Parathyroid adenoma (tissue), 2 donors: ENCODE data around the gene FILIP1.
A peak's percentile ranks its signal among the peaks of the same experiment; 100 is the strongest.

Source experiments
- H2AFZ ChIP-seq: fragments of 300-600 bp; sonication (generic); one replicate; pipeline ENCODE4 v1.7.0; 2017; ENCODE audit warnings: antibody characterized with exemption, mild to moderate bottlenecking
- H3K27ac ChIP-seq: fragments of 300-600 bp; sonication (generic); one replicate; pipeline ENCODE4 v1.7.0; 2017
- H3K27me3 ChIP-seq: fragments of 300-600 bp; sonication (generic); one replicate; pipeline ENCODE4 v1.7.0; 2017; ENCODE audit warnings: low read length; ENCODE audit not compliant: control insufficient read depth, insufficient read depth
- H3K36me3 ChIP-seq: fragments of 300-600 bp; sonication (generic); one replicate; pipeline ENCODE4 v1.7.0; 2017; ENCODE audit warnings: low read length; ENCODE audit not compliant: control insufficient read depth, insufficient read depth
- H3K4me1 ChIP-seq: fragments of 300-600 bp; sonication (generic); one replicate; pipeline ENCODE4 v1.7.0; 2017; ENCODE audit warnings: control low read depth
- H3K4me2 ChIP-seq: fragments of 300-600 bp; sonication (generic); one replicate; pipeline ENCODE4 v1.7.0; 2017; ENCODE audit warnings: low read length
- H3K4me3 ChIP-seq: fragments of 300-600 bp; sonication (generic); one replicate; pipeline ENCODE4 v1.7.0; 2017; ENCODE audit warnings: low read depth, low read length
- H3K79me2 ChIP-seq: fragments of 300-600 bp; sonication (generic); one replicate; pipeline ENCODE4 v1.7.0; 2017; ENCODE audit warnings: control low read depth
- H3K9ac ChIP-seq: fragments of 300-600 bp; sonication (generic); one replicate; pipeline ENCODE4 v1.7.0; 2017; ENCODE audit warnings: mild to moderate bottlenecking
- H3K9me3 ChIP-seq: fragments of 300-600 bp; sonication (generic); one replicate; pipeline ENCODE4 v1.7.0; 2017; ENCODE audit warnings: low read length; ENCODE audit not compliant: control insufficient read depth
- TF ChIP-seq, protein P1 (sequence below): fragments of 300-600 bp; sonication (generic); IDR thresholded peaks from one replicate; pipeline ENCODE4 v1.7.0; 2017; ENCODE audit warnings: antibody characterized with exemption, mild to moderate bottlenecking
- donor health status: primary hyperparathyroidism.

The FILIP1 gene

GRCh38 chr6:75272145-75272840, 221.3 kb downstream of the FILIP1 start:
- H3K9me3 ChIP-seq = no peaks in the 10 kb centered on the region
- H3K27me3 ChIP-seq = no peaks in the 10 kb centered on the region
- peaks cover 27% of the 10 kb centered on the region for H3K4me1 ChIP-seq
- TF ChIP-seq, protein P1, sequence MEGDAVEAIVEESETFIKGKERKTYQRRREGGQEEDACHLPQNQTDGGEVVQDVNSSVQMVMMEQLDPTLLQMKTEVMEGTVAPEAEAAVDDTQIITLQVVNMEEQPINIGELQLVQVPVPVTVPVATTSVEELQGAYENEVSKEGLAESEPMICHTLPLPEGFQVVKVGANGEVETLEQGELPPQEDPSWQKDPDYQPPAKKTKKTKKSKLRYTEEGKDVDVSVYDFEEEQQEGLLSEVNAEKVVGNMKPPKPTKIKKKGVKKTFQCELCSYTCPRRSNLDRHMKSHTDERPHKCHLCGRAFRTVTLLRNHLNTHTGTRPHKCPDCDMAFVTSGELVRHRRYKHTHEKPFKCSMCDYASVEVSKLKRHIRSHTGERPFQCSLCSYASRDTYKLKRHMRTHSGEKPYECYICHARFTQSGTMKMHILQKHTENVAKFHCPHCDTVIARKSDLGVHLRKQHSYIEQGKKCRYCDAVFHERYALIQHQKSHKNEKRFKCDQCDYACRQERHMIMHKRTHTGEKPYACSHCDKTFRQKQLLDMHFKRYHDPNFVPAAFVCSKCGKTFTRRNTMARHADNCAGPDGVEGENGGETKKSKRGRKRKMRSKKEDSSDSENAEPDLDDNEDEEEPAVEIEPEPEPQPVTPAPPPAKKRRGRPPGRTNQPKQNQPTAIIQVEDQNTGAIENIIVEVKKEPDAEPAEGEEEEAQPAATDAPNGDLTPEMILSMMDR = no peak
- H3K4me2 ChIP-seq = peak overlapping the region; percentile 37
- H2AFZ ChIP-seq = no peak overlapping the region
- H3K79me2 ChIP-seq = peaks cover 32% of the 10 kb centered on the region
- no peak overlapping the region for H3K4me3 ChIP-seq
- peak overlapping the region; percentile 52 for H3K27ac ChIP-seq
- no peak overlapping the region for H3K9ac ChIP-seq
- H3K36me3 ChIP-seq = no peaks in the 10 kb centered on the region

GRCh38 chr6:75268988-75269354, 224.6 kb downstream of the FILIP1 start:
- no peaks in the 10 kb centered on the region for H3K9me3 ChIP-seq
- H3K4me3 ChIP-seq = no peak overlapping the region
- peaks cover 15% of the 10 kb centered on the region for H3K4me1 ChIP-seq
- no peak overlapping the region for H3K9ac ChIP-seq
- no peak overlapping the region for H3K4me2 ChIP-seq
- TF ChIP-seq, protein P1 = no peak
- no peaks in the 10 kb centered on the region for H3K36me3 ChIP-seq
- no peak overlapping the region for H3K27ac ChIP-seq
- H2AFZ ChIP-seq = no peak overlapping the region
- H3K27me3 ChIP-seq = no peaks in the 10 kb centered on the region
- peaks cover 24% of the 10 kb centered on the region for H3K79me2 ChIP-seq

GRCh38 chr6:75268121-75268987, 225.2 kb downstream of the FILIP1 start:
- H3K4me1 ChIP-seq = peaks cover 11% of the 10 kb centered on the region
- peaks cover 24% of the 10 kb centered on the region for H3K79me2 ChIP-seq

GRCh38 chr6:75267461-75267860, 226.1 kb downstream of the FILIP1 start:
- peak overlapping the region; percentile 37 for H3K4me2 ChIP-seq
- H3K4me1 ChIP-seq = peaks cover 12% of the 10 kb centered on the region
- no peak overlapping the region for H2AFZ ChIP-seq
- no peaks in the 10 kb centered on the region for H3K36me3 ChIP-seq
- H3K27ac ChIP-seq = no peak overlapping the region
- H3K79me2 ChIP-seq = peaks cover 18% of the 10 kb centered on the region
- TF ChIP-seq, protein P1 = no peak
- no peak overlapping the region for H3K4me3 ChIP-seq
- no peak overlapping the region for H3K9ac ChIP-seq
- no peaks in the 10 kb centered on the region for H3K9me3 ChIP-seq
- no peaks in the 10 kb centered on the region for H3K27me3 ChIP-seq

More at GRCh38 chr6:75268121-75268987, 225.2 kb downstream of the FILIP1 start:
- Histone ChIP-seq H3K4me3 (no peak overlapping the region), H3K36me3 (no peaks in the 10 kb centered on the region), H3K9ac (no peak overlapping the region), H3K9me3 (no peaks in the 10 kb centered on the region), H2AFZ (no peak overlapping the region), H3K27me3 (no peaks in the 10 kb centered on the region), H3K27ac (no peak overlapping the region), H3K4me2 (no peak overlapping the region)
- TF ChIP-seq, protein P1 = no peak
